GM23338 (cell line): Measurements from ENCODE around the gene RAD1. TPM values are rescaled to one million over a fixed set of nuclear protein-coding genes. Genes with fewer than 3 reads are reported as not detected.

Experiments used
- ATAC-seq: fragments of 200-7000 bp; cut with Tn5 transposase; 3 replicates; pipeline ENCODE4 v1.9.1; 2020
- DNase-seq: peaks from one replicate; pipeline ENCODE4 v3.0.0-alpha.2; 2015; ENCODE audit warnings: low spot score
- H2AFZ ChIP-seq: fragments of 200-600 bp; sonication (generic); 2 replicates; pipeline ENCODE4 v1.8.0; 2016; ENCODE audit warnings: antibody characterized with exemption, mild to moderate bottlenecking, moderate library complexity
- H3F3A ChIP-seq: fragments of 200-600 bp; sonication (generic); replicated peaks from 2 replicates; pipeline ENCODE4 v1.8.0; 2017; ENCODE audit warnings: antibody characterized with exemption, mixed run types, low read depth
- H3K27ac ChIP-seq: fragments of 200-600 bp; sonication (generic); 2 replicates; pipeline ENCODE4 v1.6.1; 2016; ENCODE audit warnings: low read depth
- H3K27me3 ChIP-seq: fragments of 200-600 bp; sonication (generic); 2 replicates; pipeline ENCODE4 v1.8.0; 2016; ENCODE audit warnings: mild to moderate bottlenecking, mixed run types, moderate library complexity; ENCODE audit not compliant: insufficient read depth
- H3K36me3 ChIP-seq: fragments of 200-600 bp; sonication (generic); 2 replicates; pipeline ENCODE4 v1.8.0; 2016; ENCODE audit warnings: mild to moderate bottlenecking; ENCODE audit not compliant: insufficient read depth
- H3K4me1 ChIP-seq: fragments of 200-600 bp; sonication (generic); 2 replicates; pipeline ENCODE4 v1.8.0; 2016; ENCODE audit warnings: mild to moderate bottlenecking, moderate library complexity; ENCODE audit not compliant: insufficient read depth
- H3K4me2 ChIP-seq: fragments of 200-600 bp; sonication (generic); 2 replicates; pipeline ENCODE4 v1.7.1; 2017; ENCODE audit warnings: mixed run types
- H3K4me3 ChIP-seq: fragments of 200-600 bp; sonication (generic); 2 replicates; pipeline ENCODE4 v1.6.1; 2016; ENCODE audit warnings: mixed run types
- H3K79me2 ChIP-seq: fragments of 200-600 bp; sonication (generic); replicated peaks from 2 replicates; pipeline ENCODE4 v1.8.0; 2017; ENCODE audit warnings: mild to moderate bottlenecking; ENCODE audit not compliant: insufficient read depth
- H3K9me2 ChIP-seq: fragments of 200-600 bp; sonication (generic); 2 replicates; pipeline ENCODE4 v1.8.0; 2017; ENCODE audit not compliant: insufficient read depth
- H4K20me1 ChIP-seq: fragments of 200-600 bp; sonication (generic); replicated peaks from 2 replicates; pipeline ENCODE4 v1.8.0; 2017; ENCODE audit warnings: mild to moderate bottlenecking; ENCODE audit not compliant: insufficient read depth
- H3K27ac Mint-ChIP-seq: 2 replicates; pipeline ENCODE4 v1.8.0; 2020; ENCODE audit warnings: inconsistent platforms, mild to moderate bottlenecking, moderate library complexity, mixed read lengths
- H3K27me3 Mint-ChIP-seq: 3 replicates; pipeline ENCODE4 v1.8.0; 2022; ENCODE audit warnings: low read depth, mild to moderate bottlenecking, moderate library complexity, mixed read lengths, inconsistent platforms; ENCODE audit not compliant: insufficient read depth, poor library complexity
- H3K36me3 Mint-ChIP-seq: 3 replicates; pipeline ENCODE4 v1.8.0; 2021; ENCODE audit warnings: low read depth, mild to moderate bottlenecking, inconsistent platforms, moderate library complexity, mixed read lengths
- H3K4me1 Mint-ChIP-seq: 3 replicates; pipeline ENCODE4 v1.8.0; 2020; ENCODE audit warnings: mild to moderate bottlenecking, inconsistent platforms, mixed read lengths
- H3K4me3 Mint-ChIP-seq: 3 replicates; pipeline ENCODE4 v1.8.0; 2021; ENCODE audit warnings: moderate library complexity, mild to moderate bottlenecking, inconsistent platforms, mixed read lengths
- H3K9me3 Mint-ChIP-seq: 3 replicates; pipeline ENCODE4 v1.8.0; 2020; ENCODE audit warnings: moderate library complexity, mild to moderate bottlenecking, inconsistent platforms, mixed read lengths
- CREB1 ChIP-seq: fragments of 250-450 bp; sonication (Bioruptor Pico); IDR thresholded peaks from 2 replicates; pipeline ENCODE4 v1.5.0; 2020; ENCODE audit warnings: low read depth, mild to moderate bottlenecking, moderate library complexity
- EZH2 ChIP-seq: fragments of 200-600 bp; sonication (generic); IDR thresholded peaks from one replicate; pipeline ENCODE4 v1.8.0; 2017; ENCODE audit warnings: antibody characterized with exemption, mild to moderate bottlenecking, low read depth; ENCODE audit not compliant: unreplicated experiment
- JUNB ChIP-seq: IDR thresholded peaks from one replicate; pipeline ENCODE4 v1.6.1; 2016; ENCODE audit warnings: antibody characterized with exemption; ENCODE audit not compliant: unreplicated experiment
- POLR2AphosphoS5 ChIP-seq: IDR thresholded peaks from 2 replicates; pipeline ENCODE4 v1.6.1; 2016; ENCODE audit warnings: antibody characterized with exemption, low read depth
- STAT1 ChIP-seq: IDR thresholded peaks from one replicate; pipeline ENCODE4 v1.6.1; 2016; ENCODE audit warnings: antibody characterized with exemption; ENCODE audit not compliant: unreplicated experiment
- ZNF114 ChIP-seq: fragments of 250-450 bp; sonication (Bioruptor Pico); IDR thresholded peaks from 2 replicates; pipeline ENCODE4 v1.5.0; 2020; ENCODE audit warnings: mild to moderate bottlenecking, moderate library complexity
- polyA plus RNA-seq: library from polyadenylated mRNA; unstranded; fragments of >200 nt; fragmentation: Nextera tagmentation; extraction: Ambion mirVana; gene quantifications from 2 replicates; pipeline ENCODE4 v1.2.1, GENCODE V29; 2016
- total RNA-seq: library from RNA; depleted of rRNA; stranded (reverse); fragments of >200 nt; shearing (Covaris generic); gene quantifications from 2 replicates; pipeline ENCODE4 v1.2.3, GENCODE V29; 2014
- TF ChIP-seq, protein P1 (sequence below): fragments of 250-450 bp; sonication (Bioruptor Pico); IDR thresholded peaks from 2 replicates; pipeline ENCODE4 v1.5.0; 2020; ENCODE audit warnings: mild to moderate bottlenecking, moderate library complexity
- TF ChIP-seq, protein P2 (sequence below), 2 experiments: fragments of 200-600 bp in 1 of 2; sonication (generic) in 1 of 2; conservative IDR thresholded peaks; 2 replicates each; pipeline versions ENCODE4 v1.5.1 to v1.6.1; 2016 to 2017; ENCODE audit warnings: antibody characterized with exemption in 2 of 2, low read depth in 2 of 2, mild to moderate bottlenecking in 2 of 2, moderate library complexity in 1 of 2

RAD1 gene
- total and polyA plus RNA-seq, 2 experiments from 2014 or later = 39.3 to 40.9 TPM

DNA sequence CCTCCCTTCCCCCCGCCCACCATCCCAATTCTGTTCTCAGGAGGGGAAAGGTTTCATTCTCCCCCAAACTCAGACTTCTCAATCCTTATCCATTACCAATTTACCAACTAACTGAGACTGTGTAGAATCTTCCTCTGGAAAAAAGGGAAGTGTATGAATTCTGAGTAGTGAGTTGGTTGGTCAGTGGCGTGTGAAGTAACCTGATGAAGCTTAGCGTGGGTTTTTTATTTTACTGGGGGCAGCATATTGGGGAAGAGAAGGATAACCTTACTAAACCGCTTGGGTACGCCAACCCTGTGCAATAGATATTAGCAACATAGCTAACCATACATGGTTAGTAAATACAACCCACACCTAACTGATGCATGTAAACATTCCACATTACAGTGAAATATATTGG lies 13.0 kb upstream of the RAD1 start (continued):
- TF ChIP-seq, protein P1, sequence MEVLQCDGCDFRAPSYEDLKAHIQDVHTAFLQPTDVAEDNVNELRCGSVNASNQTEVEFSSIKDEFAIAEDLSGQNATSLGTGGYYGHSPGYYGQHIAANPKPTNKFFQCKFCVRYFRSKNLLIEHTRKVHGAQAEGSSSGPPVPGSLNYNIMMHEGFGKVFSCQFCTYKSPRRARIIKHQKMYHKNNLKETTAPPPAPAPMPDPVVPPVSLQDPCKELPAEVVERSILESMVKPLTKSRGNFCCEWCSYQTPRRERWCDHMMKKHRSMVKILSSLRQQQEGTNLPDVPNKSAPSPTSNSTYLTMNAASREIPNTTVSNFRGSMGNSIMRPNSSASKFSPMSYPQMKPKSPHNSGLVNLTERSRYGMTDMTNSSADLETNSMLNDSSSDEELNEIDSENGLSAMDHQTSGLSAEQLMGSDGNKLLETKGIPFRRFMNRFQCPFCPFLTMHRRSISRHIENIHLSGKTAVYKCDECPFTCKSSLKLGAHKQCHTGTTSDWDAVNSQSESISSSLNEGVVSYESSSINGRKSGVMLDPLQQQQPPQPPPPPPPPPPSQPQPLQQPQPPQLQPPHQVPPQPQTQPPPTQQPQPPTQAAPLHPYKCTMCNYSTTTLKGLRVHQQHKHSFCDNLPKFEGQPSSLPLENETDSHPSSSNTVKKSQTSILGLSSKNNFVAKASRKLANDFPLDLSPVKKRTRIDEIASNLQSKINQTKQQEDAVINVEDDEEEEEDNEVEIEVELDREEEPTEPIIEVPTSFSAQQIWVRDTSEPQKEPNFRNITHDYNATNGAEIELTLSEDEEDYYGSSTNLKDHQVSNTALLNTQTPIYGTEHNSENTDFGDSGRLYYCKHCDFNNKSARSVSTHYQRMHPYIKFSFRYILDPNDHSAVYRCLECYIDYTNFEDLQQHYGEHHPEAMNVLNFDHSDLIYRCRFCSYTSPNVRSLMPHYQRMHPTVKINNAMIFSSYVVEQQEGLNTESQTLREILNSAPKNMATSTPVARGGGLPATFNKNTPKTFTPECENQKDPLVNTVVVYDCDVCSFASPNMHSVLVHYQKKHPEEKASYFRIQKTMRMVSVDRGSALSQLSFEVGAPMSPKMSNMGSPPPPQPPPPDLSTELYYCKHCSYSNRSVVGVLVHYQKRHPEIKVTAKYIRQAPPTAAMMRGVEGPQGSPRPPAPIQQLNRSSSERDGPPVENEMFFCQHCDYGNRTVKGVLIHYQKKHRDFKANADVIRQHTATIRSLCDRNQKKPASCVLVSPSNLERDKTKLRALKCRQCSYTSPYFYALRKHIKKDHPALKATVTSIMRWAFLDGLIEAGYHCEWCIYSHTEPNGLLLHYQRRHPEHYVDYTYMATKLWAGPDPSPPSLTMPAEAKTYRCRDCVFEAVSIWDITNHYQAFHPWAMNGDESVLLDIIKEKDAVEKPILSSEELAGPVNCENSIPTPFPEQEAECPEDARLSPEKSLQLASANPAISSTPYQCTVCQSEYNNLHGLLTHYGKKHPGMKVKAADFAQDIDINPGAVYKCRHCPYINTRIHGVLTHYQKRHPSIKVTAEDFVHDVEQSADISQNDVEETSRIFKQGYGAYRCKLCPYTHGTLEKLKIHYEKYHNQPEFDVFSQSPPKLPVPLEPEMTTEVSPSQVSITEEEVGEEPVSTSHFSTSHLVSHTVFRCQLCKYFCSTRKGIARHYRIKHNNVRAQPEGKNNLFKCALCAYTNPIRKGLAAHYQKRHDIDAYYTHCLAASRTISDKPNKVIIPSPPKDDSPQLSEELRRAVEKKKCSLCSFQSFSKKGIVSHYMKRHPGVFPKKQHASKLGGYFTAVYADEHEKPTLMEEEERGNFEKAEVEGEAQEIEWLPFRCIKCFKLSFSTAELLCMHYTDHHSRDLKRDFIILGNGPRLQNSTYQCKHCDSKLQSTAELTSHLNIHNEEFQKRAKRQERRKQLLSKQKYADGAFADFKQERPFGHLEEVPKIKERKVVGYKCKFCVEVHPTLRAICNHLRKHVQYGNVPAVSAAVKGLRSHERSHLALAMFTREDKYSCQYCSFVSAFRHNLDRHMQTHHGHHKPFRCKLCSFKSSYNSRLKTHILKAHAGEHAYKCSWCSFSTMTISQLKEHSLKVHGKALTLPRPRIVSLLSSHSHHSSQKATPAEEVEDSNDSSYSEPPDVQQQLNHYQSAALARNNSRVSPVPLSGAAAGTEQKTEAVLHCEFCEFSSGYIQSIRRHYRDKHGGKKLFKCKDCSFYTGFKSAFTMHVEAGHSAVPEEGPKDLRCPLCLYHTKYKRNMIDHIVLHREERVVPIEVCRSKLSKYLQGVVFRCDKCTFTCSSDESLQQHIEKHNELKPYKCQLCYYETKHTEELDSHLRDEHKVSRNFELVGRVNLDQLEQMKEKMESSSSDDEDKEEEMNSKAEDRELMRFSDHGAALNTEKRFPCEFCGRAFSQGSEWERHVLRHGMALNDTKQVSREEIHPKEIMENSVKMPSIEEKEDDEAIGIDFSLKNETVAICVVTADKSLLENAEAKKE (CRISPR knock-in tag) = no peak

DNA sequence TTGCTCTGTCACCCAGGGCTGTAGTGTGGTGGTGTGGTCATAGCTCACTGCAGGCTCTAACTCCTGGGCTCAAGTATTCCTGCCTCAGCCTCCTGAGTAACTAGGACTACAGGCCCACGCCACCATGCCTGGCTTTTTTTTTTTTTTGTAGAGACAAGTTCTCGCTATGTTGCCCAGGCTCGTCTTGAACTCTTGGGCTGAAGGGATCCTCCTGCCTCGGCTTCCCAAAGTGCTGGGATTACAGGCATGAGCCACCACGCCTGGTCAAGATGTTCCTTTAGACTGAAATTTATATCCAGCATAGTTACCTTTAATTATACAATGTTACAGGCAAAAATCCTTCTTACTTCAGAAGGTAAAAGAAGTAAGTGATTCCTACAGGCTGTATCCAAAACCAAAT lies 12.5 kb upstream of the RAD1 start:
- peak overlapping the region; percentile 56; the same call in 1 of the 2 replicates for H3K27ac Mint-ChIP-seq
- no peaks in the 10 kb centered on the region for H3K9me2 ChIP-seq
- H3K4me3 ChIP-seq = no peak overlapping the region
- peaks cover 6% of the 10 kb centered on the region for H3K27me3 Mint-ChIP-seq
- DNase-seq (no peak), ATAC-seq (no peak)
- H3F3A ChIP-seq = peaks cover 14% of the 10 kb centered on the region; the same call in 1 of the 2 replicates
- peaks cover 34% of the 10 kb centered on the region for H3K36me3 ChIP-seq
- H4K20me1 ChIP-seq = 0 out of 2 replicates have a peak, but pooled peaks cover 8% of the 10 kb centered on the region
- H3K79me2 ChIP-seq = peaks cover 26% of the 10 kb centered on the region
- no peak overlapping the region for H2AFZ ChIP-seq
- H3K4me1 Mint-ChIP-seq = peaks cover 22% of the 10 kb centered on the region
- H3K36me3 Mint-ChIP-seq = peaks cover 42% of the 10 kb centered on the region
- no peak overlapping the region for H3K4me2 ChIP-seq
- no peaks in the 10 kb centered on the region for H3K27me3 ChIP-seq
- no peaks in the 10 kb centered on the region for H3K9me3 Mint-ChIP-seq
- H3K27ac ChIP-seq = peak overlapping the region; percentile 71
- H3K4me1 ChIP-seq = peaks cover 11% of the 10 kb centered on the region; the same call in 1 of the 2 replicates
- H3K4me3 Mint-ChIP-seq = no peak overlapping the region
- TF ChIP-seq CREB1 (CRISPR knock-in tag) (no peak), POLR2AphosphoS5 (no peak), STAT1 (no peak), JUNB (no peak), ZNF114 (CRISPR knock-in tag) (no peak), EZH2 (no peak)
- TF ChIP-seq, protein P1 (CRISPR knock-in tag) = no peak
- TF ChIP-seq, protein P2, sequence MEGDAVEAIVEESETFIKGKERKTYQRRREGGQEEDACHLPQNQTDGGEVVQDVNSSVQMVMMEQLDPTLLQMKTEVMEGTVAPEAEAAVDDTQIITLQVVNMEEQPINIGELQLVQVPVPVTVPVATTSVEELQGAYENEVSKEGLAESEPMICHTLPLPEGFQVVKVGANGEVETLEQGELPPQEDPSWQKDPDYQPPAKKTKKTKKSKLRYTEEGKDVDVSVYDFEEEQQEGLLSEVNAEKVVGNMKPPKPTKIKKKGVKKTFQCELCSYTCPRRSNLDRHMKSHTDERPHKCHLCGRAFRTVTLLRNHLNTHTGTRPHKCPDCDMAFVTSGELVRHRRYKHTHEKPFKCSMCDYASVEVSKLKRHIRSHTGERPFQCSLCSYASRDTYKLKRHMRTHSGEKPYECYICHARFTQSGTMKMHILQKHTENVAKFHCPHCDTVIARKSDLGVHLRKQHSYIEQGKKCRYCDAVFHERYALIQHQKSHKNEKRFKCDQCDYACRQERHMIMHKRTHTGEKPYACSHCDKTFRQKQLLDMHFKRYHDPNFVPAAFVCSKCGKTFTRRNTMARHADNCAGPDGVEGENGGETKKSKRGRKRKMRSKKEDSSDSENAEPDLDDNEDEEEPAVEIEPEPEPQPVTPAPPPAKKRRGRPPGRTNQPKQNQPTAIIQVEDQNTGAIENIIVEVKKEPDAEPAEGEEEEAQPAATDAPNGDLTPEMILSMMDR (conservative IDR thresholded peaks at IDR 0.05; ENCODE audit: low read depth in 2 of 2) = no peak
